SK-N-SH treated with all-trans-retinoic acid at 6 μM for 48 hours (cell line): ENCODE measurements around the gene SNPH.
"Not testable (repeated sequence)": the region's sequence is repeated elsewhere in the genome, so short reads cannot be mapped to it uniquely, and the experiment has no call there.

Source experiments
- BACH2 ChIP-seq: fragments of 250-450 bp; sonication (Bioruptor Pico); IDR thresholded peaks from 2 replicates; pipeline ENCODE4 v1.9.0; 2021; ENCODE audit warnings: mild to moderate bottlenecking, borderline replicate concordance
- GLIS3 ChIP-seq: fragments of 250-450 bp; sonication (Bioruptor Pico); IDR thresholded peaks from 2 replicates; pipeline ENCODE4 v1.5.0; 2020; ENCODE audit warnings: mild to moderate bottlenecking, moderate library complexity
- RARB ChIP-seq: fragments of 250-450 bp; sonication (Bioruptor Pico); IDR thresholded peaks from 2 replicates; pipeline ENCODE4 v1.8.0; 2021; ENCODE audit warnings: mild to moderate bottlenecking, moderate library complexity
- SNAI2 ChIP-seq: fragments of 250-450 bp; sonication (Bioruptor Pico); IDR thresholded peaks from 2 replicates; pipeline ENCODE4 v1.5.0; 2020; ENCODE audit warnings: mild to moderate bottlenecking, moderate library complexity
- TCF4 ChIP-seq: fragments of 250-450 bp; sonication (Bioruptor Pico); IDR thresholded peaks from 2 replicates; pipeline ENCODE4 v1.8.0; 2021; ENCODE audit warnings: mild to moderate bottlenecking, moderate library complexity, borderline replicate concordance
- ZFP3 ChIP-seq: fragments of 250-450 bp; sonication (Bioruptor Pico); IDR thresholded peaks from 2 replicates; pipeline ENCODE4 v1.5.0; 2020; ENCODE audit warnings: mild to moderate bottlenecking, moderate library complexity
- ZNF565 ChIP-seq: fragments of 450-650 bp; formaldehyde crosslinking; conservative IDR thresholded peaks from 2 replicates; pipeline ENCODE4 v1.5.0; 2020; ENCODE audit warnings: low read depth, mild to moderate bottlenecking, moderate library complexity
- TF ChIP-seq, protein P1 (sequence below): fragments of 250-450 bp; sonication (Bioruptor Pico); IDR thresholded peaks from 2 replicates; pipeline ENCODE4 v1.8.0; 2020; ENCODE audit warnings: mild to moderate bottlenecking, moderate library complexity, borderline replicate concordance
- TF ChIP-seq, protein P2 (sequence below): fragments of 250-450 bp; sonication (Bioruptor Pico); IDR thresholded peaks from 2 replicates; pipeline ENCODE4 v1.5.1; 2021; ENCODE audit warnings: mild to moderate bottlenecking, moderate library complexity
- TF ChIP-seq, protein P3 (sequence below): fragments of 250-450 bp; sonication (Bioruptor Pico); IDR thresholded peaks from 2 replicates; pipeline ENCODE4 v1.8.0; 2021; ENCODE audit warnings: low read depth, mild to moderate bottlenecking, moderate library complexity, borderline replicate concordance

DNA sequence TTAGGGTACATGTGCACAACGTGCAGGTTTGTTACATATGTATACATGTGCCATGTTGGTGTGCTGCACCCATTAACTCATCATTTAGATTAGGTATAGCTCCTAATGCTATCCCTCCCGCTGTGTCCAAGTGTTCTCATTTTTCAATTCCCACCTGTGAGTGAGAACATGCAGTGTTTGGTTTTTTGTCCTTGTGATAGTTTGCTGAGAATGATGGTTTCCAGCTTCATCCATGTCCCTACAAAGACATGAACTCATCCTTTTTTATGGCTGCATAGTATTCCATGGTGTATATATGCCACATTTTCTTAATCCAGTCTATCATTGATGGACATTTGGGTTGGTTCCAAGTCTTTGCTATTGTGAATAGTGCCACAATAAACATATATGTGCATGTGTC lies 15.8 kb upstream of the SNPH start:
- TF ChIP-seq, protein P1, sequence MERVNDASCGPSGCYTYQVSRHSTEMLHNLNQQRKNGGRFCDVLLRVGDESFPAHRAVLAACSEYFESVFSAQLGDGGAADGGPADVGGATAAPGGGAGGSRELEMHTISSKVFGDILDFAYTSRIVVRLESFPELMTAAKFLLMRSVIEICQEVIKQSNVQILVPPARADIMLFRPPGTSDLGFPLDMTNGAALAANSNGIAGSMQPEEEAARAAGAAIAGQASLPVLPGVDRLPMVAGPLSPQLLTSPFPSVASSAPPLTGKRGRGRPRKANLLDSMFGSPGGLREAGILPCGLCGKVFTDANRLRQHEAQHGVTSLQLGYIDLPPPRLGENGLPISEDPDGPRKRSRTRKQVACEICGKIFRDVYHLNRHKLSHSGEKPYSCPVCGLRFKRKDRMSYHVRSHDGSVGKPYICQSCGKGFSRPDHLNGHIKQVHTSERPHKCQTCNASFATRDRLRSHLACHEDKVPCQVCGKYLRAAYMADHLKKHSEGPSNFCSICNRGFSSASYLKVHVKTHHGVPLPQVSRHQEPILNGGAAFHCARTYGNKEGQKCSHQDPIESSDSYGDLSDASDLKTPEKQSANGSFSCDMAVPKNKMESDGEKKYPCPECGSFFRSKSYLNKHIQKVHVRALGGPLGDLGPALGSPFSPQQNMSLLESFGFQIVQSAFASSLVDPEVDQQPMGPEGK (CRISPR knock-in tag): not testable (repeated sequence)
- TF ChIP-seq BACH2 (CRISPR knock-in tag); ZFP3 (CRISPR knock-in tag); SNAI2; RARB (CRISPR knock-in tag); GLIS3; ZNF565 (CRISPR knock-in tag); TCF4: not testable (repeated sequence)
- TF ChIP-seq, protein P2, sequence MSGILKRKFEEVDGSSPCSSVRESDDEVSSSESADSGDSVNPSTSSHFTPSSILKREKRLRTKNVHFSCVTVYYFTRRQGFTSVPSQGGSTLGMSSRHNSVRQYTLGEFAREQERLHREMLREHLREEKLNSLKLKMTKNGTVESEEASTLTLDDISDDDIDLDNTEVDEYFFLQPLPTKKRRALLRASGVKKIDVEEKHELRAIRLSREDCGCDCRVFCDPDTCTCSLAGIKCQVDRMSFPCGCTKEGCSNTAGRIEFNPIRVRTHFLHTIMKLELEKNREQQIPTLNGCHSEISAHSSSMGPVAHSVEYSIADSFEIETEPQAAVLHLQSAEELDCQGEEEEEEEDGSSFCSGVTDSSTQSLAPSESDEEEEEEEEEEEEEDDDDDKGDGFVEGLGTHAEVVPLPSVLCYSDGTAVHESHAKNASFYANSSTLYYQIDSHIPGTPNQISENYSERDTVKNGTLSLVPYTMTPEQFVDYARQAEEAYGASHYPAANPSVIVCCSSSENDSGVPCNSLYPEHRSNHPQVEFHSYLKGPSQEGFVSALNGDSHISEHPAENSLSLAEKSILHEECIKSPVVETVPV (CRISPR knock-in tag): not testable (repeated sequence)
- TF ChIP-seq, protein P3, sequence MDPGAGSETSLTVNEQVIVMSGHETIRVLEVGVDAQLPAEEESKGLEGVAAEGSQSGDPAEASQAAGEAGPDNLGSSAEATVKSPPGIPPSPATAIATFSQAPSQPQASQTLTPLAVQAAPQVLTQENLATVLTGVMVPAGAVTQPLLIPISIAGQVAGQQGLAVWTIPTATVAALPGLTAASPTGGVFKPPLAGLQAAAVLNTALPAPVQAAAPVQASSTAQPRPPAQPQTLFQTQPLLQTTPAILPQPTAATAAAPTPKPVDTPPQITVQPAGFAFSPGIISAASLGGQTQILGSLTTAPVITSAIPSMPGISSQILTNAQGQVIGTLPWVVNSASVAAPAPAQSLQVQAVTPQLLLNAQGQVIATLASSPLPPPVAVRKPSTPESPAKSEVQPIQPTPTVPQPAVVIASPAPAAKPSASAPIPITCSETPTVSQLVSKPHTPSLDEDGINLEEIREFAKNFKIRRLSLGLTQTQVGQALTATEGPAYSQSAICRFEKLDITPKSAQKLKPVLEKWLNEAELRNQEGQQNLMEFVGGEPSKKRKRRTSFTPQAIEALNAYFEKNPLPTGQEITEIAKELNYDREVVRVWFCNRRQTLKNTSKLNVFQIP (CRISPR knock-in tag): not testable (repeated sequence)
